ENCODE measurements around the gene EIF2S1. TPM values are rescaled to one million over a fixed set of nuclear protein-coding genes. Genes with fewer than 3 reads are reported as not detected.
A peak's percentile ranks its signal among the peaks of the same experiment; 100 is the strongest.

The EIF2S1 gene
- total and polyA plus RNA-seq, 2 donors from 2014 or later, result 52.8 to 78.2 TPM

GRCh38 chr14:67345583-67345982, 14.5 kb upstream of the EIF2S1 start:
- Histone ChIP-seq H3K9me3 (ENCODE audit: control insufficient read depth in 2 of 3, insufficient read depth in 1 of 3, low read length in 3 of 3) (no peaks in the 10 kb centered on the region), H3K9ac (ENCODE audit: low read length in 3 of 3) (no peak overlapping the region), H3K4me1 (ENCODE audit: control insufficient read depth in 2 of 3, insufficient read depth in 2 of 3, low read depth in 1 of 3, low read length in 3 of 3) (no peaks in the 10 kb centered on the region), H3K36me3 (ENCODE audit: control insufficient read depth in 2 of 3, insufficient read depth in 3 of 3, low read length in 3 of 3) (peaks cover 10 to 43% (median 27%) of the 10 kb centered on the region in 3 donors), H3K27me3 (ENCODE audit: control insufficient read depth, insufficient read depth, low read length) (no peaks in the 10 kb centered on the region), H3K4me3 (ENCODE audit: low read length in 3 of 3) (no peak overlapping the region), H3K27ac (ENCODE audit: low read depth in 2 of 2, low read length in 2 of 2) (no peak overlapping the region)
- no peak for TF ChIP-seq CTCF (IDR thresholded peaks at IDR 0.05; ENCODE audit: borderline replicate concordance, extremely low read depth, insufficient read depth)
- intact Hi-C loops (cut with DNase I), result no loop called here
- DNase-seq (no peak), FAIRE-seq (no peak)

- H3K36me3 ChIP-seq (ENCODE audit: control insufficient read depth in 2 of 3, insufficient read depth in 3 of 3, low read length in 3 of 3), result peaks cover 6 to 27% (median 9%) of the 10 kb centered on the region in 3 donors
- no peak for FAIRE-seq
- H3K27me3 ChIP-seq (ENCODE audit: control insufficient read depth, insufficient read depth, low read length), result no peaks in the 10 kb centered on the region
- no peak for DNase-seq
- peaks cover 0 to 1% (median 0%) of the 10 kb centered on the region in 3 donors for H3K4me1 ChIP-seq (ENCODE audit: control insufficient read depth in 2 of 3, insufficient read depth in 2 of 3, low read depth in 1 of 3, low read length in 3 of 3)
- no peak overlapping the region for H3K27ac ChIP-seq (ENCODE audit: low read depth in 2 of 2, low read length in 2 of 2)
- no peak overlapping the region for H3K4me3 ChIP-seq (ENCODE audit: low read length in 3 of 3)
- intact Hi-C loops (cut with DNase I), result no loop called here
- no peak overlapping the region for H3K9ac ChIP-seq (ENCODE audit: low read length in 3 of 3)
- H3K9me3 ChIP-seq (ENCODE audit: control insufficient read depth in 2 of 3, insufficient read depth in 1 of 3, low read length in 3 of 3), result no peaks in the 10 kb centered on the region
- no peak for TF ChIP-seq CTCF (IDR thresholded peaks at IDR 0.05; ENCODE audit: borderline replicate concordance, extremely low read depth, insufficient read depth)
Measured at GRCh38 chr14:67352055-67352454, 8.1 kb upstream of the EIF2S1 start.

GRCh38 chr14:67357186-67357968, 2.8 kb upstream of the EIF2S1 start:
- H3K27me3 ChIP-seq (ENCODE audit: control insufficient read depth, insufficient read depth, low read length), result no peaks in the 10 kb centered on the region
- TF ChIP-seq CTCF (IDR thresholded peaks at IDR 0.05; ENCODE audit: borderline replicate concordance, extremely low read depth, insufficient read depth), result no peak
- no peaks in the 10 kb centered on the region for H3K9me3 ChIP-seq (ENCODE audit: control insufficient read depth in 2 of 3, insufficient read depth in 1 of 3, low read length in 3 of 3)
- H3K4me3 ChIP-seq (ENCODE audit: low read length in 3 of 3), result peak overlapping the region in 2 of 3 donors; percentile 26 to 92
- FAIRE-seq (no peak), DNase-seq (no peak)
- no peak overlapping the region for H3K27ac ChIP-seq (ENCODE audit: low read depth in 2 of 2, low read length in 2 of 2)
- H3K36me3 ChIP-seq (ENCODE audit: control insufficient read depth in 2 of 3, insufficient read depth in 3 of 3, low read length in 3 of 3), result no peaks in the 10 kb centered on the region
- H3K9ac ChIP-seq (ENCODE audit: low read length in 3 of 3), result no peak overlapping the region
- intact Hi-C loops (cut with DNase I), result no loop called here
- peaks cover 0 to 13% (median 10%) of the 10 kb centered on the region in 3 donors for H3K4me1 ChIP-seq (ENCODE audit: control insufficient read depth in 2 of 3, insufficient read depth in 2 of 3, low read depth in 1 of 3, low read length in 3 of 3)

Measured in kidney (tissue), 14 donors.